A204.1 (cell line): Measurements from ENCODE around the gene AGAP1.

Experiments used
- FAIRE-seq: peaks from 2 replicates; lab custom pipeline; 2012; peaks lifted over from hg19 to GRCh38; lab: Jason Lieb, UNC

AGAP1 gene

DNA sequence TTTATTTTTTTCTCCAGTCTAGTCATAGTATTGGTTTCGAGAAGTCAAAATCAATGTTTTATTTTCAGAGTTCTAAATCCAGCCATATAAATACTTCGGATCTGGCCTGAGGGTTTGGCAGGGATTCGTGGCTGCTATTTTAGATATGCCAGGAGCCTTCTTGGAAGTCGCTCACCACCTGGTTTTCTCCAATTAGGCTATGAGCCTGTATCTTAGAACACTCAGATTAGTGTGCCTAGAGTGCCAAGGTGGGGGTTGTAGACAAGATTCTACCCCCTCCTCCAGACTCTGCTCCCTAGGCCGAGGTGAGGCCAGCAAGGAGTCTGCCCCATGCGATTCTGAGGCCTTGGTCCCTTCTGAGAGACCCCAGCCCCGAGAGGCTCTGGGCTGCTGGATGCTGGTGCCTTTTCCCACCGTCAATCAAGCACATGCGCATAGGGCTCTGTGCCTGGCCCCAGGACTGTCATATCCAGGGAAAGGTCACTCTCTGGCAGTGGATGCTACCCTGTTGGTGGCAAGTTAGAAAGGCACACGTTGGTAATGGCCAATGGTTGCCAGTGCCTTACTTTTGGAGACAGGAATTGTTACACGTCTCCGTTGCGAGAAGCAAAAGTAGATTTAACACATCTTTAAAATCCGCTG lies 197.1 kb downstream of the AGAP1 start:
- no peak for FAIRE-seq

DNA sequence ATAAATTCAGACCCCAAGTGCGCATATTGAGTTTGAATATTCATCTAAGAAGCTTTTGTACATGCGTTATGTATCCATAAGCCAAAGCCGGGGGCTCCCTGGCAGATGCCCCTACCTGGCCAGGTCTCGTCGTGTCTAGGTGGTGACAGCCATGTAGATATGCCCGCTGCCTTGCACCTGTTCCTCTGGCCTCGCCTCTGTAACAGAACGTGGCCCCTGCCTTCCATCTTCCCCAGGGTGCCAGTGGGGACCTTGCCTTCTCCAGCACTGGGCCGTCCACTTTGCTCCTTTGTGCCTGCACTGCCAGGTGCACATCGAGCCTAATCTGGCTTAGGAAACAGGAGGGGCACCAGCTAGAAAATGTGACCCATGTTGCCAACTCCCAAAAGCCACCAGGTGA lies 198.2 kb downstream of the AGAP1 start:
- FAIRE-seq, result no peak

- FAIRE-seq, result no peak
Measured at GRCh38 chr2:235692671-235693171, 198.9 kb downstream of the AGAP1 start.

DNA sequence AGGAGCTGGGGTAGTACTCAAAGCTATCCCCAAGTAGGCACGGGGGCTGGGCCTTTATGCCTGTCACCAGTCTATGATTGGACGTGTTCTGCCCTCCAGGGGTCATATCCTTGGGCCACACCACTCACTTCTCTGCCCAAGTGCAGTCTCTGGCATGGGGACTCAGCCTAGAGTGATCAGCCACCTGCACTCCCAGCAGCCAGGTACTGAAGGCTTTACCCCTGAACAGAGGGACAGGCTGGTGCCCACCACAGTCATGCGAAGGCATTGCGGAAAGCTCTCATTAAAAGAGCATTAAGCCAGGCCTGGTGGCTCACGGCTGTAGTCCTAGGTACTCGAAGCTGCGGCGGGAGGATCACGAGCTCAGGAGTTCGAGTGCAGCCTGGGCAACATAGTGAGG lies 199.4 kb downstream of the AGAP1 start:
- no peak for FAIRE-seq

GRCh38 chr2:235694721-235695601 lies 201.1 kb downstream of the AGAP1 start:
- no peak for FAIRE-seq

GRCh38 chr2:235695602-235695895 lies 201.7 kb downstream of the AGAP1 start:
- no peak for FAIRE-seq

DNA sequence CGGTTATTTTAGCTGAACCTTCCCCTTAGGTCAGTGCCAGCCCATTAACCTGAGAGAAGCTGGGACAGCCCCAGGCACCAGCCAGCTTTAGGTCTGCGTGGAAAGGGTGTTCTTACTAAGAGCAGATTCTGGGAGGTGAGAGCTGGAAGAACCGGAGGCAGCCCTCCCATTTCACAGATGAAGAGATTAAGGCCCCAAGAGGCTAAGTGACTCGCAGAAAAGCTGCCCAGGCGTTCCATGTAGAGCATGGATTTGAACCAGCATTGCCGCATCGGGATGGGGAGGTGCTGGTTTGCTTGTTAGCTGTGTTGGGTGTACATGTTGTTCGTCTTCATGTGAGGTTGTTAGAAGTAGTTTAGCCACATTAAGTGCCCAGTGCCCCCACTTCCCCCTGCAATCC lies 203.2 kb downstream of the AGAP1 start:
- no peak for FAIRE-seq

DNA sequence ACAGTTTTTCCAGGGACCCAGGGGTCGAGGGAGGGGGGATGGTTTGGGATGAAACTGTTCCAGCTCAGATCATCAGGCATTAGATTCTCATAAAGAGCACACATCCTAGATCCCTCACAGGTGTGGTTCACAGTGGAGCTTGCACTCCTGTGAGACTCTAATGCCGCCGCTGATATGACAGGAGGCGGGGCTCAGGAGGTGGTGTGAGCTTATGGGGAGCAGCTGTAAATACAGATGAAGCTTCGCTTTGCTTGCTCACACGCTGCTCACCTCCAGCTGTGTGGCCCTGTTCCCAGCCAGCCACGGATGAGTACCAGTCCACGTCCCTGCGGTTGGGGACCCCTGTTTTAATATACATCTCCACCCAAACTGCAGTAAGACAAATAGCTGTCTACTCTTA lies 204.2 kb downstream of the AGAP1 start:
- no peak for FAIRE-seq

DNA sequence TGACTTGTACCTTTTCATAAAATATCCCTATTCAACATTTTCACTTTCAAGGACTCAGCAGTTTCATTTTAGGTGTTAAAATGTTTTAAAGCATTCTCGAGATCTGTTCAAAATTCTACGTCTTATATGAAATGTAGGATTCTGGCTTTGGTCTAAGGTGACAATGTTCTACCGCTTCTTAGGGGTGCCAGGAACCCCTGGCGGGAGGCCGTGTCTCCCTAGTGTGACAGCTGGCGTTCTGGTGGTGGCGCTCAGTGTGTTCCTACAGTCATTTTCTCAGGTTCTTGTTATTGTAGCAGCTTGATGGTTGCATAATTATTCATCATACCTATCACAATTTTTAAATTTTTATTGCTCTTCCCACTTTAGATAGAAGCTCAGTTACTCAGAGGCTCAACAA lies 204.6 kb downstream of the AGAP1 start:
- no peak for FAIRE-seq

GRCh38 chr2:235699576-235699975 lies 205.7 kb downstream of the AGAP1 start:
- no peak for FAIRE-seq

DNA sequence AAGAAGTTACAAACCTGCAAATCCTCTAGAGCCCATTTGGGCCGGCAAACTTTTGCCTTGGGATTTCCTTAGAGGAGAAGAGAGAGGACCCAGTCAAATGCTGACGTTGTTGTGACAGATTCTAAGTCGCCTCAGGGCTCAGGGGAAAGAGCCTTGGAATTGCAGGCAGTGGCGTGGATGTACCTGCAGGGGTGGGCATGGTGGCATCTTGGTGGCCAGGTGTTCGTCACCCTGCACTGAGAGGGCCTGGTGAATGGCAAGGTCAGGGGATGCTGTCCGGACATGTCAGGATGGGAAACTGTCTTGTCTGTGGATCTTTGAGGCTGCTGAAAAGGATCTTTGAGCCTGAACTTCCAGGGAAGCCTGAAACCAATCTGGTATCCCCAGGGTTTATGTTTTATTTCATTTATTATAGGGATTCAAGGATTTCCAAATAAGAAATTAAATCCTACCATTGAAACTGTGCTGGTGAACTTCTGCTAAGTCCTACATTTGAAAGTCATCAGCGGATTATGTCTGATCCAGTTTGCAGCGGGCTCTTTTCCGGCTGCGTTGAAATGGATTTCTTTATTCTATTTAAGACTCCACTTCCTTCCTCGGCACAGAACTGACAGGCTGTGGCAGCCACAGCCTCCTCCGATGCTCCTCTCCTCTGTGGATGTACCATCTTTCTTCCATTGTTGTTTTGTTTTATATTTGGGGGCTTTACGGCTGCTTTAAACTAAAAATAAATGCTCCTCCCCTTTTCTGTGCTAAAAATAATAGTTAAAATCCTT lies 207.6 kb downstream of the AGAP1 start:
- FAIRE-seq, result no peak

- no peak for FAIRE-seq
Measured at GRCh38 chr2:235702186-235702585, 208.3 kb downstream of the AGAP1 start.

DNA sequence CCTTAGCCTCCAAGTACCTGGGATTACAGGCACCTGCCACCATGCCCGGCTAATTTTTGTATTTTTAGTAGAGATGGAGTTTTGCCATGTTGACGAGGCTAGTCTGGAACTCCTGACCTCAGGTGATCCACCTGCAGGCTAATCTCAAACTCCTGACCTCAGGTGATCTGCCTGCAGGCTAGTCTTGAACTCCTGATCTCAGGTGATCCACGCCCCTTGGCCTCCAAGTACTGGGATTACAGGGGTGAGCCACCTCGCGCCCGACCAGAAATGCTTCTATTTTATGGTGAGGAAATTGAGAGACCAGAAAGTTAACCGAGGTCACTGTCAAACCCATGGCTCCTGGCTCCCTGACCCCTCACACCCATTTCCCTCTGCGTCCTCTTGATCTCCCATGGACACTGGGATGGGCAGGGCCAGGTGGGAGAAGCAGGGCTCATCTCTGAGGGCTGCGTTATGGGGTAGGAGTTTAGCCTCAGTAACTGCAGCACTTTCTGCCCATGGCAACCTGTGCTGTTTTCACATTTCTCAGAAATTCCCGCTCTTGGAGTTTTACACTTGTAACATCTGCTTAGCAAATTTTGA lies 210.0 kb downstream of the AGAP1 start:
- FAIRE-seq, result no peak

DNA sequence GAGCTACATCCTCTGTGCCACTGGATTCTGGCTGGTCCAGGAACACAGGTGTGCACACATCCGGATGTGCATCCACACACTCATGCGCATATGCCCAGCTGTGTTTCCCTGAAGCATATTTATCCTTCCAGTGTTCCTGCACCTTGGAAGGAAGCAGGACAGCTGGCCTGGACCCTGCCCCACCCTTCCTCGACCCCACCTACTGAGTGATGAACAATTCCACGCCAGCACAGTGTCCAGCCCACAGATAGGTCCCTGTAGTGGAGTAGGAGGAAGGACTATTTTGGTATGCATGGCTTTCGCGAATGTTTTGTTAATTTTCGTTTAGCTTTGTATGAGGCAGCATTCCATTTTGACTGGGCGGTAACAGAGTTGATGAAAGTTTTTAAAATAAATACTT lies 211.5 kb downstream of the AGAP1 start:
- FAIRE-seq, result no peak

DNA sequence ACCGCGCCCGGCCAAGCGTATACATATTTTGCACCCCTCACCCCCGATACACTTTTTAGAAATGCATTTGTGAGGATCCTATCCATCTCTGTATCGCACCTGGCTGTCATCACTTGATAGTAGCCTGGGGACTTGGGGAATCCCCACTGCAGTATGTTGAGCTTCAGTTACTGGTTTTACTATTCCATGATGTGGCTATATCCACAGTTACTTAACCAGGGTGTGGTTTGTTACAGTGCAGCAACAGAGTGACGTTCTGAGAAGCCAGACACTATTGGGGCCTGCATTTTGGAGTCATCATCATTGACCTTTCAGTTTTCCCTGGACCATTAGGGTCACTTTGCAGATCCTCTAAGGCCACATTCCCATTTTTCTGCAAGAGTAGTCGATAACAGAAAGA lies 212.7 kb downstream of the AGAP1 start:
- no peak for FAIRE-seq

GRCh38 chr2:235707411-235708096 lies 213.7 kb downstream of the AGAP1 start:
- no peak for FAIRE-seq

DNA sequence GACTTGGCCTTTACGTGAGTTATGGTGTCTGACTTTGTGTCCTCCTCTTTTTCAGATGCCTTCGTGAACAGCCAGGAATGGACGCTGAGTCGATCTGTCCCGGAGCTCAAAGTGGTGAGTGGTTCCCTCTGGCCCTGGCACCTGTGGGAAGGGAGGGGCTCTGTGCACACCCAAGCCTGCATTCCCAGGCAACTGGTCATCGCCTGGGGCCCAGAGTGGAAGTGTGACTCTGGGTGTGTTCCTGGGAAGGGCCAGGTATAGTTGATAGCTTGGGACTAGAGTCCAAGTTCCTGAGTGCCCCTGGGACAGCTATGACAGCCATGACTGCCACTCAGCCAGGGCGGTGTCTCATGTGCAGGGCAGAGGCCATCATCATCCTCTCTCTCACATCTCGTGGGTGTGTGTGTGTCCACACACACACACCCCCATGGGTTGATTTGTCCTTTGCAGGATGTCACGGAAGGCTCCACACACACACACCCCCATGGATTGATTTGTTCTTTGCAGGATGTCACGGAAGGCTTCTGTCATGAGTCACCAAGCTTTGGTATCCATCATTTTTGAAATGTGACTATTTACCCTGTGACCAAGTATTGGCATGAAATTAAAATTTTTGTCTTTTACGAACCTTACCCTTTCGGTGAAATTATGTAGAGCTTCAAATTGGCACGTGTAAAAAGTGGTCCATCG lies 215.4 kb downstream of the AGAP1 start:
- no peak for FAIRE-seq

DNA sequence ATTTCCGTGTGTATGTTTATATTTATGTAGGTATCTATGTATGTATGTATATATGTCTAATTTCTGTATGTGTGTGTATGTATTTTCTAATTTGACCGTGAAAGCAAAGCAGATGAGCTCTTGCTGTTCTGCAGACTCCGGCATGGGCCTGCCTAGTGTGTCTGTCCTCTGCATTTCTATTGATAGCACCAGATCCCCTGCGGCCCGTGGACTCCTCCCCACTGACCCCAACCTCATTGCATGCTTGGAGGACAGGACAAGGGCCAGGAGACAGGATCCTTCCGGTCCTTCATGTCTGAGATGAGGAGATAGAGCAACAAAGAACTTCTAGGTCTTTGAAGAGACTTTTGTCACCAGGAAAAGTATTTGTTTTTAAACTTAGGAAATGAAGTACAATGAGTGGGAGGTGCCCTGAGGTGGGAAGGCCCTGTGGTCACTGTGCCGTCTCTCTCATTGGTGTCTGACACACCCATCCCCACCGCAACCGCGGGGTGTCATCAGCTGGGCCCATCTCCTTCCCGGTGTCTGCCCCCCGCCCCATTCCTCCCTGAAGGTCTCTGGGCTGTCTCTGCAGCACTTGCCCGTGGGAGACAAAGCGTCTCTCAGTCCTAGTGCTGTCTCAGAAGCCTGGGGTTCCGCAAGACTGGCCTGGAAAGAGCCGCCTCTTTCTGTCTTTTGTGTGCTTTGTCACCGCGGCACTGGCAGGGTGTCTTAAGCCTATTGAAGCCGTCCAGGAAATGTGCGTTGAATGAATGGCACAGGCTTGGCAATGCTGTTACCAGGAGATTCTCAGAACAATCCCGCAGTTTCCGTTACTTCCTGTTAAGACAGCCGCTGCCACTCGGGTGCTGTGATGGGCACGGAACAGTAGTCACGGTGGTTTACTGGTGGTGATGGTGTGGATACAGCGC lies 216.4 kb downstream of the AGAP1 start:
- no peak for FAIRE-seq

DNA sequence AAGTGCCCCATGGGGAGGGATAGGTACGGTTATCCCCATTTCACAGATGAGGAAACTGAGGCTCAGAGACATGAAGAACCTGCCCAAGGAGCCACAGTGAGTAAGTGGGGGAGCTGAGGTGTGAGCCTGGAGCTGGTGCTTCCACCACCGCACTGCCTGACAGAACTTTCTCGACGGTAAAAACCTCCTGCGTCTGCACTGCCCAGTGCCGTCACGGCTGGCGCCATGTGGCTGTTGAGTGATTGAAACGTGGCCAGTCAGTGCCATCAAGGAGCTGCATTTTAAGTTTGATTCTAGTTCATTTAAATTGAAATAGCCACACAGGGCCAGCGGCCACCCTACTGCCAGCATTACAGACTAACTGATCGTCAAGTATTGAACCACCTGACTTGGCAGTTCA lies 217.1 kb downstream of the AGAP1 start:
- no peak for FAIRE-seq

- FAIRE-seq, result no peak
Measured at GRCh38 chr2:235711527-235711926, 217.7 kb downstream of the AGAP1 start.
